ENCODE results near the gene HS6ST3.

The HS6ST3 gene

GRCh38 chr13:96804174-96804573, 714.3 kb downstream of the HS6ST3 start:
- DNase-seq: no peak

- no peak for DNase-seq
These were observed 716.8 kb downstream of the HS6ST3 start for GRCh38 chr13:96806746-96807145.

- DNase-seq: no peak
These were observed 719.6 kb downstream of the HS6ST3 start for GRCh38 chr13:96809366-96810096.

GRCh38 chr13:96810104-96810503, 720.2 kb downstream of the HS6ST3 start:
- no peak for DNase-seq

GRCh38 chr13:96811049-96811448, 721.1 kb downstream of the HS6ST3 start:
- no peak for DNase-seq

- no peak for DNase-seq
These were observed 726.4 kb downstream of the HS6ST3 start for GRCh38 chr13:96816261-96816660.

GRCh38 chr13:96816874-96817273, 727.0 kb downstream of the HS6ST3 start:
- DNase-seq: no peak

- peak; percentile 62 for DNase-seq
These were observed 727.5 kb downstream of the HS6ST3 start for GRCh38 chr13:96817336-96817941.

- no peak for DNase-seq
These were observed 729.5 kb downstream of the HS6ST3 start for GRCh38 chr13:96819375-96819774.

- DNase-seq: peak; percentile 40
These were observed 731.5 kb downstream of the HS6ST3 start for GRCh38 chr13:96821381-96821780.

GRCh38 chr13:96821971-96822370, 732.1 kb downstream of the HS6ST3 start:
- no peak for DNase-seq

- DNase-seq: peak; percentile 26
These were observed 733.0 kb downstream of the HS6ST3 start for GRCh38 chr13:96822895-96823294.

- DNase-seq: no peak
These were observed 734.2 kb downstream of the HS6ST3 start for GRCh38 chr13:96824140-96824539.

GRCh38 chr13:96825653-96826052, 735.7 kb downstream of the HS6ST3 start:
- DNase-seq: no peak

GRCh38 chr13:96834626-96835025, 744.7 kb downstream of the HS6ST3 start:
- DNase-seq: no peak

GRCh38 chr13:96835546-96835945, 745.6 kb downstream of the HS6ST3 start:
- DNase-seq: peak; percentile 59

GRCh38 chr13:96836733-96837132, 746.8 kb downstream of the HS6ST3 start:
- DNase-seq: no peak

GRCh38 chr13:96837809-96838208, 747.9 kb downstream of the HS6ST3 start:
- no peak for DNase-seq

GRCh38 chr13:96844195-96844594, 754.3 kb downstream of the HS6ST3 start:
- no peak for DNase-seq

GRCh38 chr13:96844616-96845015, 754.7 kb downstream of the HS6ST3 start:
- no peak for DNase-seq

- no peak for DNase-seq
These were observed 758.4 kb downstream of the HS6ST3 start for GRCh38 chr13:96848286-96848685.

GRCh38 chr13:96849091-96849490, 759.2 kb downstream of the HS6ST3 start:
- DNase-seq: no peak

GRCh38 chr13:96850538-96851145, 760.7 kb downstream of the HS6ST3 start:
- DNase-seq: no peak

GRCh38 chr13:96851856-96852445, 762.0 kb downstream of the HS6ST3 start:
- DNase-seq: peak; percentile 48
